K562 (cell line): ENCODE measurements around the gene PHF12. TPM values are rescaled to one million over a fixed set of nuclear protein-coding genes. Genes with fewer than 3 reads are reported as not detected.

ENCODE experiments used
- ATF7 ChIP-seq: fragments of 450-650 bp; IDR thresholded peaks from 2 replicates; pipeline ENCODE4 v1.7.1; 2014; ENCODE audit warnings: mild to moderate bottlenecking, moderate library complexity
- E4F1 ChIP-seq: fragments of 250-450 bp; sonication (Bioruptor Pico); IDR thresholded peaks from 2 replicates; pipeline ENCODE4 v1.5.0; 2021; ENCODE audit warnings: mild to moderate bottlenecking, borderline replicate concordance
- NR4A1 ChIP-seq, 2 experiments: fragments of 250-450 bp in 1 of 2; fragments of 450-650 bp in 1 of 2; sonication (Bioruptor Pico) in 1 of 2; IDR thresholded peaks; 2 replicates each; pipeline versions ENCODE4 v1.4.0 to v1.6.1; 2016 to 2020; ENCODE audit warnings: mild to moderate bottlenecking in 2 of 2, missing compliant biosample characterization in 1 of 2, missing genetic modification characterization in 1 of 2, moderate library complexity in 1 of 2
- POLR2G ChIP-seq: fragments of 200-400 bp; formaldehyde crosslinking; IDR thresholded peaks from 2 replicates; pipeline ENCODE4 v1.6.1; 2017; ENCODE audit warnings: low read depth, mild to moderate bottlenecking, antibody characterized with exemption, low read length, moderate library complexity
- PRDM10 ChIP-seq: fragments of 450-650 bp; IDR thresholded peaks from 2 replicates; pipeline ENCODE4 v1.6.1; 2018; ENCODE audit not compliant: partially characterized antibody
- RB1 ChIP-seq: fragments of 450-650 bp; IDR thresholded peaks from 2 replicates; pipeline ENCODE4 v1.6.1; 2017; ENCODE audit warnings: low read depth, mild to moderate bottlenecking
- SLC30A9 ChIP-seq: fragments of 250-450 bp; sonication (Bioruptor Pico); IDR thresholded peaks from 2 replicates; pipeline ENCODE4 v1.8.0; 2022; ENCODE audit warnings: mild to moderate bottlenecking, moderate library complexity
- SNIP1 ChIP-seq: fragments of 450-650 bp; IDR thresholded peaks from 2 replicates; pipeline ENCODE4 v1.7.1; 2017; ENCODE audit warnings: low read depth, mild to moderate bottlenecking
- TCF7L2 ChIP-seq: fragments of 150-350 bp; IDR thresholded peaks from 2 replicates; pipeline ENCODE4 v1.6.1; 2016; ENCODE audit warnings: low read depth, mild to moderate bottlenecking, low read length, moderate library complexity
- TFAM ChIP-seq: fragments of 250-450 bp; sonication (Bioruptor Pico); conservative IDR thresholded peaks from 2 replicates; pipeline ENCODE4 v1.5.0; 2021; ENCODE audit warnings: mild to moderate bottlenecking, moderate library complexity
- ZNF165 ChIP-seq: fragments of 250-450 bp; sonication (Bioruptor Pico); IDR thresholded peaks from 2 replicates; pipeline ENCODE4 v1.4.0; 2020; ENCODE audit warnings: borderline replicate concordance
- ZNF384 ChIP-seq: IDR thresholded peaks from 2 replicates; pipeline ENCODE4 v1.6.1; 2012; ENCODE audit warnings: low read depth, low read length, improper control_type of control experiment
- polyA plus RNA-seq, 8 experiments: library from polyadenylated mRNA; depleted of rRNA in 4 of 8; stranded (reverse) in 5 of 8; unstranded in 3 of 8; fragments of >200 nt; fragmentation: Nextera tagmentation in 2 of 8; fragmentation: Illumina TruSeq in 1 of 8; extraction: Ambion mirVana in 2 of 8; extraction: Trizol in 1 of 8; gene quantifications; 2 replicates each; pipeline versions ENCODE4 v1.2.1 to v1.2.3, GENCODE V29; 2011 to 2014; ENCODE audit warnings: inconsistent platforms in 1 of 8, missing spikeins in 1 of 8
- total RNA-seq, 7 experiments: library from RNA; depleted of rRNA in 6 of 7; stranded (reverse); fragments of >200 nt in 6 of 7; fragmentation: Illumina TruSeq in 2 of 7; extraction: Trizol in 2 of 7; gene quantifications; 2 replicates each; pipeline versions ENCODE4 v1.2.1 to v1.2.3, GENCODE V29; 2011 to 2021; ENCODE audit warnings: low replicate concordance in 1 of 7
- TF ChIP-seq, protein P1 (sequence below): fragments of 450-650 bp; IDR thresholded peaks from 2 replicates; pipeline ENCODE4 v1.7.1; 2018; ENCODE audit warnings: mild to moderate bottlenecking, low read depth; ENCODE audit not compliant: partially characterized antibody

Gene PHF12
- total and polyA plus RNA-seq, 9 of the 15 experiments (the other 6 are each of a cell fraction or from before 2014, with no cell fraction given): 0.82 to 31.3 (median 13.5) TPM

- TF ChIP-seq, protein P1, sequence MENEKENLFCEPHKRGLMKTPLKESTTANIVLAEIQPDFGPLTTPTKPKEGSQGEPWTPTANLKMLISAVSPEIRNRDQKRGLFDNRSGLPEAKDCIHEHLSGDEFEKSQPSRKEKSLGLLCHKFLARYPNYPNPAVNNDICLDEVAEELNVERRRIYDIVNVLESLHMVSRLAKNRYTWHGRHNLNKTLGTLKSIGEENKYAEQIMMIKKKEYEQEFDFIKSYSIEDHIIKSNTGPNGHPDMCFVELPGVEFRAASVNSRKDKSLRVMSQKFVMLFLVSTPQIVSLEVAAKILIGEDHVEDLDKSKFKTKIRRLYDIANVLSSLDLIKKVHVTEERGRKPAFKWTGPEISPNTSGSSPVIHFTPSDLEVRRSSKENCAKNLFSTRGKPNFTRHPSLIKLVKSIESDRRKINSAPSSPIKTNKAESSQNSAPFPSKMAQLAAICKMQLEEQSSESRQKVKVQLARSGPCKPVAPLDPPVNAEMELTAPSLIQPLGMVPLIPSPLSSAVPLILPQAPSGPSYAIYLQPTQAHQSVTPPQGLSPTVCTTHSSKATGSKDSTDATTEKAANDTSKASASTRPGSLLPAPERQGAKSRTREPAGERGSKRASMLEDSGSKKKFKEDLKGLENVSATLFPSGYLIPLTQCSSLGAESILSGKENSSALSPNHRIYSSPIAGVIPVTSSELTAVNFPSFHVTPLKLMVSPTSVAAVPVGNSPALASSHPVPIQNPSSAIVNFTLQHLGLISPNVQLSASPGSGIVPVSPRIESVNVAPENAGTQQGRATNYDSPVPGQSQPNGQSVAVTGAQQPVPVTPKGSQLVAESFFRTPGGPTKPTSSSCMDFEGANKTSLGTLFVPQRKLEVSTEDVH: peak; percentile 75
- no peak for TF ChIP-seq TCF7L2
- no peak for TF ChIP-seq E4F1 (CRISPR knock-in tag)
- no peak for TF ChIP-seq RB1
- no peak for TF ChIP-seq NR4A1 (CRISPR knock-in tag; IDR thresholded peaks at IDR 0.05)
- peak; percentile 54; the same call in 1 of the 2 replicates for TF ChIP-seq NR4A1 (tag; IDR thresholded peaks at IDR 0.05)
- no peak for TF ChIP-seq SNIP1
- no peak for TF ChIP-seq SLC30A9 (CRISPR knock-in tag)
- TF ChIP-seq ZNF165: no peak
- peak; percentile 66 for TF ChIP-seq ATF7
- TF ChIP-seq ZNF384: no peak
- TF ChIP-seq TFAM: no peak
- peak; percentile 32 for TF ChIP-seq PRDM10
- TF ChIP-seq POLR2G: peak; percentile 55
Measured at GRCh38 chr17:28861393-28862203, 89.7 kb downstream of the PHF12 start (continued).
